HG03469 (cell line): ENCODE data around the gene RGS19.

ENCODE experiments used
- ATAC-seq: cut with Tn5 transposase; IDR thresholded peaks from one replicate; pipeline ENCODE4 v1.9.1; 2021; ENCODE audit warnings: mild to moderate bottlenecking, moderate library complexity, moderate number of reproducible peaks; ENCODE audit not compliant: unreplicated experiment

RGS19 gene

DNA sequence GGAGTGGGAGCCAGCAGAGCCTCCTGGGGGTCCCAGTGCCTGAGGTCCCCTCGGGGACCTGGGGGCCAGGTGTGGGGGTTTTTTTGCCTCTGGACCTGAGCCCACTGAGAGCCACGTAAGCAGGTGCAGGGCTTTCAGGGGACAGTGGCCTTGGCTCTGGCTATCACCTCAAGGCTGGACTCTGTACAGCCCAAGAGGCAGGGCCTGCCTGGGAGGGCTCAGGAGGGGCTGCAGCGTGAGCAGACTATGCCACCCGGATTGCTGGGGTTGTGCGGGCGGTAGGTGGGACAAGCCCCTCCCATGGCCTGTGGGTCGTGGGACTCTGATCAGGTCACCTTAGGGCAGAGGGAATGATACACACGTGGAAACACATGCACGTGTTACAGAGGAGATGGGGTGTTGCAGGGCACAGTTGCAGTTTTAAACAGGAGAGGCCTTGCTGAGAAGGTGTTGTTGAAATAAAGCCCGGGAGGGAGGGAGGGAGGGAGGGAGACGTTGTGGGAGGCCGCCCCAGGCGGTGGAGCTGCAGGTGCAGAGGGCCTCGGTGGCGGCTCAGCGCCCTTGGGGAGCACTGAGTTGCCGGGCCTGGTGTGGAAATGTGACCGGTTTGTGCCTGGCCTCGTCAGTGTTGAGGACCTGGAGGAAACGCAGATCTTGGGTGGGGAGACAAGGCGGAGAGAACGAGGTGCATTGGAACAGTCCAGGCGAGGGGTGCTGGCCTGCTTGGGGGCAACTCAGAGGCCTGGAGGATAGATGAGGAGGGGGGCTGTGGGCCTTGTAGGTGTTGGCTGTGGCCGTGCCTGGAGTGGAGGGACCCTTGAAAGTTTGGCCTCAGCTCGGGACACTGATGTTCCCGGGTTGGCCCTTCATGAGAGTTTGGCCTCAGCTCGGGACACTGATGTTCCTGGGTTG, 14.0 kb downstream of the RGS19 start:
- no peak for ATAC-seq

DNA sequence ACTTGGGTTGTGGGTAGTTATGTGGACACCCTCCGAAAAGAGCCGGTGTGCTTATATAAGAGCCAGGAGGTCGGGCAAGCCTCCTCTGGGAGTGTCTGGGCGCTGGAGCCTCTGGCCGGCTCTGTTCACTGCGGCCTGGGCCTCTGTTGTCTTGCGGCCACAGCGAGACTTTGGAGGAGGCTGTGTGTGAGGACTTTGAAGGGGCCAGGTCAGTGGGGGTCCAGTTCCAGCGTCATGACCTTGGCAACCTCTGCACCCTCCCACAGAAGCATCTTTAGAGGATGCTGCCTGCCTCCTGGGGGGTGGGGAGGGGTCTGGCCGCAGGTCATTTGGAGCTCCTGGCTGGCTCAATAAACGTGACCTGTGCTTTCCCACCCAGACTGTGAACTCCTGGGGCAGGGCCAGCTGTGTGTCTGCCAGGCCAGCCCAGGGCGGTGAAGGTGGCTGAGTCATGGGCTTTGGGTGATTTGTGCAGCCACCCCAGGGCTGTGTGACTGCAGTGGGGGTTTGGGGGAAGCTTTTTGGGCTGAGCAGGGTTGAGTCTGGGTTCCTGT, 15.1 kb downstream of the RGS19 start:
- no peak for ATAC-seq

DNA sequence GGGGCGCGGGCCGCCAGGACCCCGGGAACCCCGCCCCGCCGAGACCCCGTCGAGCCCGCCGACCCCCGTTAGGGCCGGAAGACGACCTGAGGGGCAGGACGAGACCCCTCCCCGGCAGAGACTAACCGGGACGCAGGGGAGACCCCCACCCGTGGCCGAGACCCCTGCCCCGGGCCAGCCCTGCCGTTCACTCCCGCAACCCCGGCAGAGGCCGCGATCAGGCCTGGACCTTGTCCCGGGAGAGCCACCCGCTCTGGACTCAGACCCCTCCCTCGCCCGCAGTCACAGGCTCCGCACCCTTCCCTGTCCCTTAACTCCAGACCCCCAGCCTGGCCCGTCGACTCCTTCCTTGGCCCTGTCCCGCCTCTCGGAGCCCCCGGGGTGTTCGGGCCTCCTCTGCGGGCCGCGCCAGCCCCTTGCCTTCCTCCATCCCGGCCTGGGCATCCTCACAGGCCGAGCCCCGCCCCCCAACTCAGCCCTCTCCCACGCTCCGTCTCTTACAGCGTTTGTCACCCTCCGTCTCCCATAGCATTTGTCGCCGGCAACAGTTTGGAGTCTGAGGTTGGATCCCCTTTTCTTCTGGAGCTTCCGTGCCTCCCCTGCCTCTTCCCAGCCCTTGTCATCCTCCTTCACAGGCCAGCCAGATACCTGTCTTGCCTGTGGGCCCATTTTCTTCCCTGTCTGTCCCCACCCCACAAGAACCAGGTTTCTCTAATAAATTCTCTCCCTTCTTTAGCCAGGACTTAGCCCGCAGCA, 15.8 kb downstream of the RGS19 start:
- no peak for ATAC-seq

DNA sequence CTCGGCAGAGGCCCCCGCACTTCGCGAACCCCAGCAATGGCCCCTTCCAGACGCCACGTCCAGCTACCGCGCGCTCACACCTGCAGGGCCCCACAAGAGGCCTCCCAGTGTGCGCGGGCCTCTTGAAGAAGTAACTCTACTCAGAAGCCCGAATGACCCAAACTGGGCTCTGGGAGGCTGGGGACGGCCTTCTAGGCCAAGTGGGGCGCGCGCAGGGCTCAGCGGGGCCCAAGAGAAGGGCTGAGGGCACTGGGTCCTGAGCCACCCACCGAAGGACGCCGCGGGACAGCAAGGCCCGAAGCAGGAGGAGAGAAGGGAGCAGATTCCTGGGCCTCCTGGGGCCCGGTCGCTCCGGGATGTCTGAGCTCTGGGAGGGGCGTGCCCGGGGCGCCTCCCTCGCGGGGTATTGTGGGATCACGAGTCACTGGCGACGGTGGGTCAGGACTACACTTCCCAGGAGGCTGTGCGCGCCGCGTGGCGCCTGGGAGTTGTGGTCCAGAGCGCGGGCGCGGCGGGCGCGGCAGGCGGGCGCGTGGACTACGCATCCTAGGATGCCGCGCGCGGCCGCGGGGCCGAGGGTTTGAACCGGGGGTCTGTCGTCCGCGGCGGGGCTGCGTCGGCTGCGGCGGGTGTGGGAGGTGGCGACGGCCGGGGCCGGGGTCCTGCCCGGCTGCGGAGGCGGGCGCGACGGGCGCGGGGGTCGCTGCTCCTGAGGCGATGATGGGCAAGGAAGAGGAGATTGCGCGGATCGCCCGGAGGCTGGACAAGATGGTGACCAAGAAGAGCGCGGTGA, 16.5 kb downstream of the RGS19 start, which contains the start of gene TCEA2:
TSS of gene TCEA2 (plus strand) at position 603 of the 793 bp plus-strand sequence. CDS start at position 718, 115 bp downstream.
- ATAC-seq: peak; percentile 38

DNA sequence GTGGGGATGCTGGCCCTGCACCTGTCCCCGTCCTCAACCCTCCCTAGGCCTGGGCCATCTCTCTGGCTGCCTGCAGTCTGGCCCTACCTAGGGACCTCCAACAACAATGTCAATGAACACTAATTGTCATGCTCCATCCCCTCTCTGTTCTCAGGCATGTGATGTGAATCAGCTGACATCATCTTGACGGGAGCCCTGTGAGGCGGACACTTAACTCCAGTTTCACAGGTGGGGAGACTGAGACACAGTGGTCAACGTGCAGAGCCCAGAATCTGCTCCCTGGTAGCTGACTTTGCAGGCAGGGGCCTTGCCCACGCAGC, 17.1 kb downstream of the RGS19 start:
- ATAC-seq: no peak

DNA sequence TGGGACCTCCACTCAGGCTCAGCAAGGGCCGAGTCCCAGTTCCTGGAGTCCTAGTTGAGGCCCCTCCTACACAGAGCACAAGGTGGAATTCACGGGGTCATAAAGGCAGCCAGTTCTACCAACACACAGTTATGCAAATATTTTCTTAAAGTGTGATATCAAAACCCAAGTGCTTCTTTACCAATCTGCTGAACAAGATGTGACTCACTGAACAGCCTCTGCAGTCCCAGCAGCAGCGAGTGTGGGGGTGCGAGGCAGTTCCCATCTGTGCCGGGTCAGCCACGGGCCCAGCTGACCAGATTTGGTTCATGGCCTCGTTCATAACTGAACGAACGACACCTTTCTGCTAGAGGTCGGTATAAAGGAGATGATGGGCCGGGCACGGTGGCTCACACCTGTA, 20.8 kb downstream of the RGS19 start:
- ATAC-seq: no peak

DNA sequence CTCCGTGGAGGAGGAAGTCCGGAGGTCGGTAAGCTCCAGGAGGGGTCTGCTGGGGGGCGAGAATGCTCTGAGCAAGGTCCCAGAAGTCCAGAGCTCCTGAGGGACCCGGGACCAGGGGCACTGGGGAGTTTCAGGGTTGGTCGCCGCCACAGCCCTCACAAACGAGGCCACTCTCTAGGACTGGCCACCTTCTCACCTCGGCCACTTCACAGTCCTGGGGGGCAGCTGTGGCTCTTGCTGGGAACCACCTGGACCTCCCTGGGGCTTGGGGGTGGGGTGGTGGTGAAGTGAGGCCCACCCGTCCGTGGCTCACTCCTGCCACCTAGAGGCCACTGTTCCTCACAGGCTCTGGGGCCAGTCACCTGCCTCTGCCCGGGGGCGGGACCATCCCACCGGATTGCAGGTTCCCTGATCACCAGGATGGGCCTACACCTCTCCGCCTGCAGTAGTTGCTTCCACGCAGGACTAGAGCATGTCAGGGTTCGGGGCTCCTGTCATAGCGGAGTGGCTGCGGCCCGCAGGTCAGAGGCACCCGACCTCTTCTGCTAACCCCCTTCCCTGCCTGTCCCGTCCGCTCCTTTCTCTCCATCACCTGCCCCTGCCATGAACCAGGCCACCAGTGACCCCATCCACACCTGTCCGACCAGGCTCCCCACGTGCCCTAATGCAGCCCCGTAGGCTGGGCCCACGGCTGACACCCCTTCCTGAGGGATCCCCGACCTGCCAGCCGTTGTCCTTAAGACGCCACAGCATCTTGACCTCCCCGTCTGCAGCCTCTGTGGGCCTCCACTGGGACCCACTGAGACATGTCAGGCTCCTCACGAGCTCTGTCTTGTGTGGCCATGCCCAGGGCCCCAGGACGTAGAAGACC, 21.5 kb downstream of the RGS19 start:
- no peak for ATAC-seq

DNA sequence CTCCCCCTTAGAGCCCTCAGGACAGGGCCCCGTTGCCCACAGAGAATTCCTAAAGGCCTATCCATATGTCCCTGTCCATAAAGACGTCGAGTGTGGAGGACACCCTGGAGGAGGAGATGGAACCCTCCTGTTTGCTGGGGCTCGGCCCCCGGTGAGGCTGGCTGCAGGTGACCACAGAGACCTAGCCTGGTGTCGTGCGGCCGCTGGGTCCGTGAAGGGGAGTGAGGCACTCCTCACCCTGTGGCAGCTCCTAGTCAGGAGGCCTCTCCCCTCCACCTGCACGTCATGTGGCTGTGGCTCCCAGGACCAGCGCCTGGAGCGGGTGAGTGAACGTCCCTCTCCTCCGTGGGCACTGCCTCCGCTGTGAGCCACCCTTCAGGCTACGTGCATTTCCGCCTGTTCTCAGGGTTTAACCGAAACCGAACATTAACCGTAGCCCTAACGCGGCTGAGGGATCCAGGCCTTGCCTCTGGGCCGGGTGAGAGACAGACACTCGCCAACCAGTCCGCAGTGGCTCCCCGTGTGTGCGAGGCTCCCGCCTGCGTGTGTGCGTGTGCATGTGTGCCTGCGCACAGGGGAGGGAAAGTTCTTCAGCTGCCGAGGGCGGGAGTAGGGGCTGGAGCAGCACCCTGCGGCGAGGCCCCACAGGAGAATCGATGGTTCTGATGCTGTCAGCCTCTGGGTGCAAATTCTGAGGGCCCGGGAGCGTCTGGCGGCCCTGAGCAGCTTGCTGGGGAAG, 22.3 kb downstream of the RGS19 start:
- ATAC-seq: no peak

DNA sequence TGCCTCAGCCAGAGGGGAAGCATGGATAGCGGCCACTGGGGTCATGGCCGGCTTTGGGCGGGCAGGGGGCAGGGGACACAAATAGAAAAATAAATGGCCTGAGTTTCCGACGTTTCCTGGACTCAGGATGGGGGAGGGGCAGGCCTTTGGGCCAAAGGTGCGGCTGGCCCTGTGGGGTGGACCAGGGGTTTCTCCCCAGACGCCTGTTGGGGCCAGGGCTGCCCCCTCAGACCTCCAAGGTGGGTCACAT, 22.8 kb downstream of the RGS19 start:
- ATAC-seq: no peak

DNA sequence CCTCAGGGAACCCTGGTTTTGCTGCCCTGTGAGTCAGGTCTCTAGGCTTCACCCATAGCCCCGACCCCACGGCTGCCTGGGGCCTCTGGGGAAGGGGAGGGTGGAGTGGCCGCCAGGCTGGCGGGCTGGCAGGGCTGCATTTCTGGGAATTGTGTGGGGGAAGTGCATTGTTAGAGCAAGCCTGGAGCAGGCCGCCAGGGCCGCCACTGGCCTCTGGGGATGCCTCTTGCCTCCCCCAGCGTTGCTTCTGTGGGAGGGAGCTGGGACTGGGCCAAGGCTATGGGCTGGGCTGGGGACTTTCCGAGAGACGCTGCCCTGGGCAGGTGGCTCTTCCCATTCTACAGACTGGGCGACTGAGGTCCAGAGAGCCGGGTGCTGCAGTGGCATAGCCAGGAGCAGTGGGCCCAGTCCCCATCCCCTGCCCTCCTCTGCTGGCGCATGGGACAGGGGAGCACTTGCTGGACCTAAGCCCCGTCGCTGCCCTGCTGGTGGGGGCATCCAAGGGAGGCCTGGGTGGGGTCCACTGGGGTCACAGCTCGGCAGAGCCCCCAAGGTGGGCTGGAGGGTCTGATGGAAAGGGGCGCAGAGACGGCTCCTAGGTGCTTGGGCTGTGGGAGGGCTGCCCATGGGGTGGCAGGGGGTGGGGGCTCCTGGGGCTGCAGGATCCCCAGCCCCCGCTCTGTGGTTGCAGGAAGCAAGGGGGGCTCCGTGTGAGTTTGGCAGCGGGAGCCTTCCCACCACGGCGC, 23.3 kb downstream of the RGS19 start:
- no peak for ATAC-seq

DNA sequence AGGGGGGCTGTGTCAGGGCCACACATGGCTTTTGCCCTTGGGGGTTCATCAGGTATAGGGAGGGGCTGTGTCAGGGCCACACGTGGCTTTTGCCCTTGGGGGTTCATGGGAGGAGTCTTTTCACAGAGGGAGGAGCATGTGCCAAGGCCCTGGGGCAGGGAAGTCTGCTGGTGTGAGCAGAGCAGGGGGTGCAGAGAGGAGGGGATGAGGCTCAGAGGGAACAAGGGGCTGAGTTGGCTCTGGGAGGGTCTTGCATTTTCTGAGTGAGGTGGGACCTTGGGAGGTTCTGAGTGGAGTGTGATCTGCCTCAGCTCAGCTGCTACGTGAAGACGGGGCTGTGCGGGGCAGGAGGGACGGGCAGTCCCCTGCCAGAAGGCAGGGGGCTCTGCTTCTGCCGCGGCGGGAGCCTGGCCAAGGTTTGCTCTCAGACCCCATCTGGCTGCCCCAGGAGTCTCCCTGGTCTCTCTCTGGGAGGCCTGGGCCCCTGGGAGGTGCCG, 23.9 kb downstream of the RGS19 start:
- no peak for ATAC-seq

DNA sequence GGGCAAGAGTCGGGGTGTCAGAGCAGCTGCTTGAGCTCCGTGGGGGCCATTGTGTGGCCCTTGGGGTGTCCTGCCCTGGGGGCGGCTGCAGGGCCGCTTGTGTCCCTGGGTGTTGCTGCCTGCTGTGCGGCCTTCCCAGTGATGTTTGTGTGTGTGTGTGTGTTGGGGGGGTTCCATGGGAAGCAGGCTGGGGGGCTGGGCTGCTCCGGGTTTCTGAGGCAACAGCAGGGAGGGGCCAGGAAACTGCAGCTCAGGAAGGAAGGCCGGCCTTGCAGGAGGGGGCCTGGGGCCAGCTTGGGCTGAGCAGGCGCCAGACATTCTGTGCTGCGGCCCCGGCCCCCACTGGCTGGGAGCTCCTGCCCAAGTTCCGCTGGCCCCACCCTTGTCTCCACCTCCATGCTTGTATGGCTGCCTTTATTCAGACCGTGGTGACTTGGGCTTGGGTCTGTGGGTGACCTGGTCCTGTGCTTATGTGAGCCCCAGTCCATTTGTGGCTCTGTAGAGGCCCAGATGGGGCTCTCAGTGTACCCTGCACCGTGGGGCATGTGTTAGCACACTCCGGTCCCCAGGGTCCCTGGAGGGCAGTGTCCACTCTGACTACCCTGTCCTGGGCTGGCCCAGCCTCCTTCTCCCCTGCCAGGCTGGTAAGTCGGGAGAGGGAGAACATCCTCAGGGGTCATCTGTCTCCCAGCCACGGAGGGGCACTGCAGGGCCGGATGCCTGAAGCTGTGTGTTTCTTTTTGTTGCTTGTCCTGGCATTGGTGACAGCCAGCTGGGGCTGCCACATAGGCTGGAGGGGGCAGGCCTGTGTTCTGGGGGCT, 25.3 kb downstream of the RGS19 start:
- ATAC-seq: no peak

DNA sequence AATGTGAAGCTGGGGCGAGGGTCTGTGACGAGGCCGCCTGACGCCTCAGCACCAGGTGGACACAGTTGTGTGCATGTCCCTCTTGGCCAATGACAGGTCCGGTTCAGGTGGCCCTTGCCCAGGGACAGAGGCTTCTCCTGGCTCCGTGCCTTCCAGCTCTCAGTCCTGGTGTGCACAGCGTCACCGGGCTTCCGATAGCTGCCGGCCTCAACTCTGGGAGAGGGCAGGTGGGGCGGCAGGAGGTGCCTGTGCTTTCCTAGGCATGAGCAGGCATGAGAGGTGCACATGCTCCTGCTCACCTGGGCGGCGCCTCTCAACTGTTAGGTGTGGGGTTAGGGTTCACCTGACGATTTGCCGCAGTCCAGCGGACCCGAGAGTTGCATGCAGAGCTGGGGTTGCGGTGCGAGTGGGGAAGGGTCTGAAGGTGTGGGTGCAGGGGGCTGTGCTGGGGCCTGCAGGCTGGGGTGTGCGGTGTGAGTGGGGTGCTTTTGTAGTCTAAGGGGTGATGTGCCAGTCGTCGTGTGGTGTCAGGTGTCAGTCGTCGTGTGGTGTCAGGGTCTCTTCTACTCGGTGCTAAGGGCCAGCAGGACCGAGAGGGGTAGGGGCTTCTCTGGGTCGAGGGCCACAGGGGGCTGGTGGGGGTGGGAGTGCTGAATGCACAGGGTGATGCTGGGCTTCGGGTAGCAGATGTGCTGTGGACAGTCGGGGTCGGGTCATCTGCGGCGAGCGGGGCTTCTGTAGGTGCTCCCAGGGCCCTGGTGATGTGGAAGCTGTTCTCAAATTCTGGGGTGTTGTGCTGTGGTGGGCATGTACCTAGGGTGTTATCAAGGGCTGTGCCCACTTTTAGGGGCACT, 26.1 kb downstream of the RGS19 start:
- no peak for ATAC-seq

DNA sequence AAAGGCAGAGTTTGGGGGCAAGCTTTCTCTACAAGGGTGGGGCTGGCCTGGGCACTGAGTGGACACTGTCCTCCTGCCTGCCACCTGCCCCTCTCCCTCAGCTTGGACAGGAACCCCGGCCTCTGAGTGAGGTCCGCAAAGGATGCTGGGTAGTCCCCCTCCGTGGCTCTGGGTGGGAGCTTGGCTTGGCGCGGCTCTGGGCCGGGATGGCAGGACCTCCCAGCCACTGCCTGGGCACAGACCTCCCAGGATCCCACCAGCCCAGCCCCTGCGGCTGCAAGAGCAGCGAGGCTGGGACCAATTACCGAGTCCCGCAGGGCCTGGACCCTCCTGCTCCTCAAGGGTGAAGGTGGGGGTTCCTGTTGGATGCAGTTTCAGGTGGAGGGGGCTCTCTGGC, 27.0 kb downstream of the RGS19 start:
- no peak for ATAC-seq

DNA sequence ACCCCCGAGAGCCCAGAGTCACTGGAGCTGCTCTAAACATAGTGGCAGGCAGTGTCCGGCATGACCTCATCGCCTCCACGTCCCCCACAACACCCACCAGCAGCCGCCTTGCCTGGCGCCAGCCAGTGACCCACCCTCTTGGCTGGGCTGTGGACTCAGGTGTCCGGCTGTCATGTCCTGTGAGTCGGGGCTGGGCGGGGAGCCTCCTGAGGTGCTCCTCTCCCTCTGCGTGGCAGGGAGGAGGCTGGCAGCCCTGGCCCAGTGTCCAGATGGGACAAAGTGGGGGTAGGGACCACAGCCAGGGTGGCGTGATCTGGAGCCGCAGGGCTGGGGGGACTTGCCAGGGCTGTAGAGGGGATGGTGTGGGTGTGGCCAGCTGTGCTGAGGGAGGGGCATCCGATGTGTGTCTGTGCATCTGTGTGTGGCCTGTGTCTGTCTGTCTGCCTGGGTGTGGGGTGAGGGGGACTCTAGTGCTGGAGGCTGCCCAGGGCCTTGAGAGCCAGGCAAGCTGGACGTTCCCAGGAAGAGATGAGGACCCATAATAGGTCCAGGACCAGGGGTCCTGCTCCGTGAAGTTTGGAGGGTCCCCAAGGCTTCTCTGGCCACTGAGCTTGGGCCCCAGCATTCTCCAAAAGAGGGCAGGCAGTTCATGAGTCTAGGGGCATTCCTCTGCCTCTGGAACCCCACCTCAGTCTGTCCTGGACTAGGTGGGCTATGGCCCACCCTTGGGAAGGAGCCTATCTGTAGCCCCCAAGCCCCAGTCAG, 27.6 kb downstream of the RGS19 start:
- ATAC-seq: no peak

DNA sequence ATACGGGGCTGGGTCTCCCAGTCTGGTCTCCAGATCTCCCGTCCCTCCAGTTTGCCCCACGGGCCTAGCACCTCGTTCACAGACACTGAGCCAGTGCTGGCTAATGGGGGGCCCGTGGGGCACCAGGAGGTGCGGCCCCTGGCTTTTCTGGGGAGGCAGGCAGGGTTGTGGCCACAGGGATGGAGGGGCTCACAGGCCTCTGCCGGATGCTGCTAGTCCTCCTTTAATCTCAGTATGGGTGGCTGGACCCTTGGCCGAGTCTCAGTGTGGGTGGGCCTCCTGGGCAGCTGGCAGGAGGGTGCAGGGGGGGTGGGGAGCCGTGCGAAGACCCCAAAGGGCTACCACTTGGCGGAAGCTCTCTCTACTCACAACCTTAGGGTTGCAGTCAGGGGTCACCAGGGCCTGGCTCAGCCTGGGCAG, 28.3 kb downstream of the RGS19 start:
- no peak for ATAC-seq
